Activated naive CD4-positive, alpha-beta T cell treated with anti-CD3 and anti-CD28 coated beads, Interleukin-2, amount 50 U/mL, for 16 hours (primary cell): Measurements from ENCODE around the gene RWDD2A.
A peak's percentile ranks its signal among the peaks of the same experiment; 100 is the strongest.
"Not testable (repeated sequence)": the region's sequence is repeated elsewhere in the genome, so short reads cannot be mapped to it uniquely, and the experiment has no call there.

Source experiments
- DNase-seq: peaks from one replicate; pipeline ENCODE4 v3.0.0-alpha.2; 2020

Gene RWDD2A

GRCh38 chr6:83192871-83193746 lies at the start of gene RWDD2A, which contains the start of gene PGM3:
Gene RWDD2A (plus strand): TSS chr6:83193357. CDS start chr6:83194452, 1,095 bp downstream.
Gene PGM3 (minus strand): TSS chr6:83193265. CDS start chr6:83191012, 2,253 bp downstream.
- peak; percentile 92 for DNase-seq

GRCh38 chr6:83151114-83151513 lies 42.0 kb upstream of the RWDD2A start:
- DNase-seq, result no peak

GRCh38 chr6:83152913-83153312 lies 40.2 kb upstream of the RWDD2A start:
- DNase-seq, result no peak

GRCh38 chr6:83153883-83154521 lies 39.2 kb upstream of the RWDD2A start:
- no peak for DNase-seq

GRCh38 chr6:83155794-83156193 lies 37.4 kb upstream of the RWDD2A start:
- DNase-seq, result no peak

- DNase-seq, result no peak
Observed at GRCh38 chr6:83160167-83160566, 33.0 kb upstream of the RWDD2A start.

- DNase-seq, result no peak
Observed at GRCh38 chr6:83167726-83168278, 25.4 kb upstream of the RWDD2A start.

GRCh38 chr6:83168556-83168955 lies 24.6 kb upstream of the RWDD2A start:
- no peak for DNase-seq

GRCh38 chr6:83169106-83169505 lies 24.1 kb upstream of the RWDD2A start:
- no peak for DNase-seq

- DNase-seq, result no peak
Observed at GRCh38 chr6:83169511-83169910, 23.6 kb upstream of the RWDD2A start.

GRCh38 chr6:83176246-83176645 lies 16.9 kb upstream of the RWDD2A start:
- no peak for DNase-seq

GRCh38 chr6:83180426-83180950 lies 12.7 kb upstream of the RWDD2A start:
- no peak for DNase-seq

GRCh38 chr6:83182114-83182513 lies 11.0 kb upstream of the RWDD2A start:
- no peak for DNase-seq

GRCh38 chr6:83183082-83183828 lies 9.9 kb upstream of the RWDD2A start:
- no peak for DNase-seq

GRCh38 chr6:83185096-83185495 lies 8.1 kb upstream of the RWDD2A start:
- no peak for DNase-seq

GRCh38 chr6:83188501-83188900 lies 4.7 kb upstream of the RWDD2A start:
- DNase-seq, result no peak

GRCh38 chr6:83190626-83191025 lies 2.5 kb upstream of the RWDD2A start:
- no peak for DNase-seq

GRCh38 chr6:83191974-83192373 lies 1.2 kb upstream of the RWDD2A start:
- DNase-seq, result not testable (repeated sequence)

GRCh38 chr6:83192456-83192855 lies 701 bp upstream of the RWDD2A start:
- DNase-seq, result no peak

GRCh38 chr6:83193747-83194566 lies 800 bp downstream of the RWDD2A start:
- peak; percentile 13 for DNase-seq

- DNase-seq, result no peak
Observed at GRCh38 chr6:83198486-83199172, 5.5 kb downstream of the RWDD2A start.
